ENCODE data around the gene PRTN3. TPM values are rescaled to one million over a fixed set of nuclear protein-coding genes. Genes with fewer than 3 reads are reported as not detected.

PRTN3 gene
- total and polyA plus RNA-seq, 12 donors = 0.20 to 0.40 (median 0.33) TPM; not detected in 8

DNA sequence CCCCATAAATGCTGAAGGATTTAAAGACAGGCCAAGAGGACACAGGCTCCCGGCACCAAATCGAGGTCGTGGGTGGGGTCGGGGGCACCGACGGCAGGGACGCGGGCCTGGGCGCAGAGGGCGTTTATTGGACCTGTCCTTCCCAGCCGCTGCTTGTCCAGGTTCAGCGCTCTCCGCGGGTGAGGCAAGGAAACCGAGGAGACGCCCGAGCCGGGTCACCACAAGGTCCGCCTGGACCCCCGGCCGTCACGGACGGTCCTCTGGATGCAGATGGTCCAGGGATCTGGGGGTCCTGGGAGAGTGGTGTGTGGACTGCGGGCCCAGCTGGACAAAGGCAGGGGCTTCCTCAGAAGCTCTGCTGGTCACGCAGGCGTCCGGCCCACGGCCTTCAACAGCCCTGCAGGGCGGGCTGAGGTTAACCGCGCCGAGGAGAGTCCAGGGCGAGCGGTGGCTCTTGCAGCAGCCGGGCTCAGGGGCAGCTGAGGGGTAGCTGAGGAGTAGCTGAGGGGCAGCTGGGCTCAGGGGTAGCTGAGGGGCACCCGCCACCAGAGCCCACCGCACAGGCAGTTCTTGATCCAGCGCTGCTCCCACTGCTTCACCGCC, 27.2 kb downstream of the PRTN3 start:
- H3K36me3 ChIP-seq (replicated peaks in 1 of 2) = peaks cover 0 to 23% of the 10 kb centered on the region in 2 donors
- 92 to 94% (median 92%) methylated on average over 23 to 39 of the region's 39 CpGs for WGBS, 4 donors
- no peak overlapping the region for H3K4me3 ChIP-seq
- H3K4me1 ChIP-seq (replicated peaks in 1 of 2) = peaks cover 12 to 24% of the 10 kb centered on the region in 2 donors
- no peak overlapping the region for H3K27ac ChIP-seq
- intact Hi-C loops (cut with DNase I) = loop anchor here (2.0 to 5.0 kb wide), 2 partner anchors 53 to 114 kb away; partner anchors contain the start of gene WDR18 (in 1 of the 2)
- no peaks in the 10 kb centered on the region for H3K9me3 ChIP-seq (replicated peaks in 1 of 3)
- TF ChIP-seq, protein P1, sequence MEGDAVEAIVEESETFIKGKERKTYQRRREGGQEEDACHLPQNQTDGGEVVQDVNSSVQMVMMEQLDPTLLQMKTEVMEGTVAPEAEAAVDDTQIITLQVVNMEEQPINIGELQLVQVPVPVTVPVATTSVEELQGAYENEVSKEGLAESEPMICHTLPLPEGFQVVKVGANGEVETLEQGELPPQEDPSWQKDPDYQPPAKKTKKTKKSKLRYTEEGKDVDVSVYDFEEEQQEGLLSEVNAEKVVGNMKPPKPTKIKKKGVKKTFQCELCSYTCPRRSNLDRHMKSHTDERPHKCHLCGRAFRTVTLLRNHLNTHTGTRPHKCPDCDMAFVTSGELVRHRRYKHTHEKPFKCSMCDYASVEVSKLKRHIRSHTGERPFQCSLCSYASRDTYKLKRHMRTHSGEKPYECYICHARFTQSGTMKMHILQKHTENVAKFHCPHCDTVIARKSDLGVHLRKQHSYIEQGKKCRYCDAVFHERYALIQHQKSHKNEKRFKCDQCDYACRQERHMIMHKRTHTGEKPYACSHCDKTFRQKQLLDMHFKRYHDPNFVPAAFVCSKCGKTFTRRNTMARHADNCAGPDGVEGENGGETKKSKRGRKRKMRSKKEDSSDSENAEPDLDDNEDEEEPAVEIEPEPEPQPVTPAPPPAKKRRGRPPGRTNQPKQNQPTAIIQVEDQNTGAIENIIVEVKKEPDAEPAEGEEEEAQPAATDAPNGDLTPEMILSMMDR (IDR thresholded peaks at IDR 0.05) = no peak
- TF ChIP-seq POLR2A (IDR thresholded peaks at IDR 0.05) = no peak
- no peaks in the 10 kb centered on the region for H3K27me3 ChIP-seq
- peak in 1 of 7 donors; percentile 19 for DNase-seq

GRCh38 chr19:868458-869244, 27.9 kb downstream of the PRTN3 start:
- DNase-seq = peak in 1 of 7 donors; percentile 24
- 80 to 91% (median 89%) methylated on average over 16 to 34 of the region's 34 CpGs for WGBS, 4 donors
- no peak for TF ChIP-seq POLR2A (IDR thresholded peaks at IDR 0.05)
- TF ChIP-seq, protein P1 (IDR thresholded peaks at IDR 0.05) = no peak
- peaks cover 12 to 19% of the 10 kb centered on the region in 2 donors for H3K4me1 ChIP-seq (replicated peaks in 1 of 2)
- no peak overlapping the region for H3K4me3 ChIP-seq
- H3K27me3 ChIP-seq = no peaks in the 10 kb centered on the region
- no peaks in the 10 kb centered on the region for H3K9me3 ChIP-seq (replicated peaks in 1 of 3)
- intact Hi-C loops (cut with DNase I) = loop anchor here in 1 of 2 donors (5.0 kb wide), 1 partner anchor 114 kb away; the partner anchor contains the start of gene WDR18
- H3K27ac ChIP-seq = peak overlapping the region in 4 of 5 donors; percentile 63 to 91 (median 78)
- peaks cover 0 to 25% of the 10 kb centered on the region in 2 donors for H3K36me3 ChIP-seq (replicated peaks in 1 of 2)

DNA sequence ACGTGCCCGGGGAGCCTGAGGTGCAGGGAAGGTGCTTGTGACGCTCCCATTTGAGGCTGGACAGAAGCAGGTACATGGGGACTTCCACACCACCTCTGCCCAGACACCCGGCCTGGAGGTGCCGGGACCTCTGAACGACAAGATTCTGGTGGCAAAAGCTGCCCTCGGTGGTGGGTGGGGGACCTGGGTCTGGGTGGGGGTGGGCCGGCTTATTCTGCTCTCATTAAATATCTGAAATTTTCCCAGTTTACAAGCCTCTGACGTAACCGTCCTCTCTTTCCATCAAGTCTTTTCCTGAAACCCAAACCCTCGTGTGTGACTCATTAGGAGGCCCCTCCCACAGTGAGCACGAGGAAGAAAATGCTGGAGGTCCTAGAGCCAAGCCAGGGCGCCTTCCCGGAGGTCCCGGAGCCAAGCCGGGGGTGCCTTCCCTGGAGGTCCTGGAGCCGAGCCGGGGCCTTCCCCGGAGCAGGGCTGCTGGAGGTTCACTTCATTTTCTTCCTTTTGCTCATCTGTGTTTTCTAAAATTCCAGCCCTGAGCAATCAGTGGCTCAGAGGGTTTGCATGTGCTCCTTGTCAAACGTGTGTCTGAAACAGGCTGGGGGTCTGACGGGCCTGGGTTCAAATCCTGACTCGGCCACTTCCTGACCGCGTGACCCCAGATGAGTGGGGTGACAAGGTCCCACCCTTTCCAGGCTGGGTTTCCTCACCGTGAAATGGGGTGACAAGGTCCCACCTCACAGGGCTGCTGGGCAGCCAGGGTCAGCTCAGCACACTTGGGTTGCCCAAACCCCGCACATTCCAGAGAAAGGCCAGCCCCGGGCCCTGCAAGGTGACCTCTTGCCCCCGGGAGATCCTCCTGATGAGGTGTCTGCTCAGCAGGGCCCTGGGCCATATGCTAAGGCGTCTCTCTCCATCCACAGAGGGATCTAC, 28.7 kb downstream of the PRTN3 start:
- DNase-seq = peak; percentile 61 to 88 (median 79)
- no peaks in the 10 kb centered on the region for H3K27me3 ChIP-seq
- H3K27ac ChIP-seq = peak overlapping the region; percentile 46 to 91 (median 70)
- peaks cover 0 to 31% of the 10 kb centered on the region in 2 donors for H3K36me3 ChIP-seq (replicated peaks in 1 of 2)
- WGBS, 4 donors = 50 to 60% (median 56%) methylated on average over 15 to 29 of the region's 29 CpGs
- TF ChIP-seq POLR2A (IDR thresholded peaks at IDR 0.05) = no peak
- TF ChIP-seq, protein P1 (IDR thresholded peaks at IDR 0.05) = no peak
- H3K9me3 ChIP-seq (replicated peaks in 1 of 3) = no peaks in the 10 kb centered on the region
- no peak overlapping the region for H3K4me3 ChIP-seq
- H3K4me1 ChIP-seq (replicated peaks in 1 of 2) = peaks cover 12 to 18% of the 10 kb centered on the region in 2 donors
- intact Hi-C loops (cut with DNase I) = loop anchor here in 1 of 2 donors (5.0 kb wide), 1 partner anchor 113 kb away; the partner anchor contains the start of gene WDR18

Measured in adrenal gland (tissue), 12 donors.